HG03575 (cell line): ENCODE results near the gene ZNF555.
"Not testable (repeated sequence)": the region's sequence is repeated elsewhere in the genome, so short reads cannot be mapped to it uniquely, and the experiment has no call there.

Experiments
- ATAC-seq: cut with Tn5 transposase; IDR thresholded peaks from one replicate; pipeline ENCODE4 v1.9.1; 2021; ENCODE audit not compliant: unreplicated experiment, insufficient number of reproducible peaks, low FRiP score; ENCODE audit errors: extremely low read depth

Gene ZNF555

DNA sequence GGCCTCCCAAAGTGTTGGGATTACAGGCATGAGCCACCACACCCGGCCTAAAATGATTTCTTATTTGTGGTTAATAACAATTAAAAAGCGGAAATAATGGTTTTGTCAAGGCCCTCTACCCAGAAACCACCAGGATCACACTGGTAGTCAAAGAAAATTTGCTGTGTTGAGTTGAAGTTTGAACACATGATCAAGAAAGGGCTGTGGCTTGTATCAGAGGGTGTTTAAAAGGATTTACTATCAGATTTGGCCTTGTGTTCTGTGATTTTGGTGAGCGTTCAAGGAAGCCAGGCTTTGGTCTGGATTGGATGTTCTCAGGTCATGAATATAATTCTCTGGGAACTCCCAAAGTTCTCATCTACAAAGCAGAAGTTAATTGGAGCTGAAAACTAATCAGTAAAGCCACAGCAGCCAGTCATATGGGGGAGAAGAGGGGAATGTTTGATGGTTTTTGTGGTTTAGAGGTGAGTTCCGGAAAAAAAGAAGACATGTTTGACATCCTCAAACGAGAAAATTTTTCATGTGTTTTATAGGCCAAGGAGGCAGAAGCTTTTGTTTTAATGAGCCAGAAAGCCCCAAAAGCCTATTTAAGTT is 15.3 kb downstream of the ZNF555 start:
- no peak for ATAC-seq

DNA sequence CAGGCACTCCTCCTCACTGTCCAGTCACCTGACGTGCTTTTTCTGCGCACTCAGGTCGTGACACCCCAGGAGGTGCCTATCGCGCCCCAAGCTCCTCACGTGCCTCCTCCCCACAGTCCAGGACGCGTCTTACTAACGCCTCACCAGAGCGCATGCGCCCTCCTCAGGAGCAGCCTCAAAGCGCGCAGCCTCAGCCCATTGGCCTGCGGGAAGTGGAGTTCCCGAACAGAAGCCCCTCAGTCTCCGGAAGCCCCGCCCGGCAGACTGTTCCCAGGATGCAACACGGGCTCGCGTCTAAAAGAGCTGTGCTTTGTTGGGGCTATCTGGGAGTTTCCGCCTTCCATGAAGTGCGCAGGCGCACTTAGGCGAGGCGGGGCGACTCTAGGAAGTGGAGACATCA is 17.6 kb downstream of the ZNF555 start:
- ATAC-seq, result no peak

- ATAC-seq, result no peak
Measured at GRCh38 chr19:2863816-2864215, 22.5 kb downstream of the ZNF555 start.

DNA sequence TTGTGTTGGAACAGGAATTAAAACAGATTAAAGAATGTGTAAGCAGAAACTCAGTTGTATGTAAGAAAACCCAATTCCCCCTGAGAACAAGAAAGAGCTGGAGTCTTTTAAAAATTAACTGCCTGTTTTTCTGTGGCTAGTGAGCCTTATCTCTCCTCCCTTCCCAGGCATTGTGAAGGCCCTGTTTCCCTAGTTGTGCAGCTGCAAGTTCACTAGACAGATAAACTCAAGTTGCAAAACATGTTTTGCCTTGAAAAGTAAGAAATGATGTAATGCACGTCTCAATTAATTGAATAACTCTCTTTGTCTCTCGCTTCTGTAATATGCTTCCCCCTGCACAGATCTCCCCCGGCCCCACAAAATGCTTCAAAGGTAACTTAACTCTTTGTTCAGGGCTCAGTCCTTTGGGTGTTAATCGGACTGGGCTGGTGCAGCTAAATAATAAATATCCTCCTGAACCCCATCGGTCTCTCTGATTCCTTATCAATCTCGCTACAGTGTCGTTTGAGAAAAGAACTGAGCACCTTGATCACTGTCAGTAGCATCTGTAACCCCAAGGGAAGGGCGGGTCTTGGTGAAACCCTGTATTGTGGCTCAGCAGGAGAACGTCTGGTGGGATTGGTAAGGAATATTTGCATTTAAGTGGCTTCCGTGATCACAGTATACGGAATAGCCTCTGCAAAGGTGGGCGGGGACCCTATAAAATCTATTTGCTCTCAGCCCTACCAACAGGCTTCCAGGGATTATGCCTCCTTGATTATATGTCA is 24.2 kb downstream of the ZNF555 start:
- ATAC-seq, result no peak

DNA sequence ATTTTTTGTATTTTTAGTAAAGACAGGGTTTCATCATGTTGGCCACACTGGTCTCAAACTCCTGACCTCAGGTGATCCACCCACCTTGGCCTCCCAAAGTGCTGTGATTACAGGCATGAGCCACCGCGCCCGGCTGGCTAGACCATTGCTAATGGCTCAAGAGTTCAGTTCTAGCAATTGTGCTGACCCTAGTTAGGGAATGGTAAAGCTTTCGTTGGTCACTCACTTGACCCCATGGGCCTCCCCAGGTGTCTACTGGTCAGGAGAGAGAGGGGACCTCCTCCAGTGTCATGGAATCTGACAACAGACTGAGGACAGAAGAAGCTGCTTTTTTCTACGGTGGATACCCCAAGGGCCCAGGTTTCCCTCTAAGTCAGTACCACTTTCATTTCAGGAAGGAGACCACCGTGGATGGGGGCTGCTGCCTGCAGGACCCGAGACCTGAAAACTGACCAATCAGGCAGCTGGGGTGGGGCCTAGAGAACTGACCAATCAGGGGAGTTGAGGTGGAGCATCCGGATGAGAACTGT is 25.3 kb downstream of the ZNF555 start:
- ATAC-seq, result no peak

GRCh38 chr19:2867025-2867991 is 26.0 kb downstream of the ZNF555 start, which contains the start of gene ZNF556:
Gene ZNF556 (plus strand): TSS chr19:2867335. CDS start chr19:2867422, 87 bp downstream.
- ATAC-seq, result no peak

DNA sequence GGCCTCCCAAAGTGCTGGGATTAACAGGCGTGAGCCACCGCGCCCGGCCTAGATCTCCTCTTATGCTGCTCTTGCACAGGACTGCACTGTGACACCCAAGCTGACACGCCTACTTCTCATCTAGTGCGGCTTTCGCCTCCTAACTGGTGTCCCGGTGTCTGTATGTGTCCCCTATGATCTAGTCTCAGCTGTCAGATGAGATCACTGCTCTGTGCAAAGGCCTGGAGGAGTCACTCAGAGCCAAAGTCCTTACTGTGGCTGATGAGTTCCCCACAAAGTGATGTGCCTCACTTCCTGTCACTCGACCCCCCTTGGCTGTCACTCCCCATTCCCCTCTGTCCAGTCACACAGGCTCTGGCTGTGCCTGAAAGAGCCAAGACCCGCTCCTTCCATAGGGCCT is 28.3 kb downstream of the ZNF555 start:
- ATAC-seq, result no peak

DNA sequence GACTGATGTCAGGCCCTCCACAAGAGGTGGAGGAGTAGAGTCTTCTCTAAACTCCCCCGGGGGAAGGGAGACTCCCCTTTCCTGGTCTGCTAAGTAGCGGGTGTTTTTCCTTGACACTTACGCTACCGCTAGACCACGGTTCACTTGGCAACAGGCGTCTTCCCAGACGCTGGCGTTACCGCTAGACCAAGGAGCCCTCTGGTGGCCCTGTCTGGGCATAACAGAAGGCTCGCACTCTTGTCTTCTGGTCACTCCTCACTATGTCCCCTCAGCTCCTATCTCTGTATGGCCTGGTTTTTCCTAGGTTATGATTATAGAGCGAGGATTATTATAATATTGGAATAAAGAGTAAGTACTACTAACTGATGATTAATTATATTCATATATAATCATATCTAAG is 30.9 kb downstream of the ZNF555 start:
- ATAC-seq, result not testable (repeated sequence)

DNA sequence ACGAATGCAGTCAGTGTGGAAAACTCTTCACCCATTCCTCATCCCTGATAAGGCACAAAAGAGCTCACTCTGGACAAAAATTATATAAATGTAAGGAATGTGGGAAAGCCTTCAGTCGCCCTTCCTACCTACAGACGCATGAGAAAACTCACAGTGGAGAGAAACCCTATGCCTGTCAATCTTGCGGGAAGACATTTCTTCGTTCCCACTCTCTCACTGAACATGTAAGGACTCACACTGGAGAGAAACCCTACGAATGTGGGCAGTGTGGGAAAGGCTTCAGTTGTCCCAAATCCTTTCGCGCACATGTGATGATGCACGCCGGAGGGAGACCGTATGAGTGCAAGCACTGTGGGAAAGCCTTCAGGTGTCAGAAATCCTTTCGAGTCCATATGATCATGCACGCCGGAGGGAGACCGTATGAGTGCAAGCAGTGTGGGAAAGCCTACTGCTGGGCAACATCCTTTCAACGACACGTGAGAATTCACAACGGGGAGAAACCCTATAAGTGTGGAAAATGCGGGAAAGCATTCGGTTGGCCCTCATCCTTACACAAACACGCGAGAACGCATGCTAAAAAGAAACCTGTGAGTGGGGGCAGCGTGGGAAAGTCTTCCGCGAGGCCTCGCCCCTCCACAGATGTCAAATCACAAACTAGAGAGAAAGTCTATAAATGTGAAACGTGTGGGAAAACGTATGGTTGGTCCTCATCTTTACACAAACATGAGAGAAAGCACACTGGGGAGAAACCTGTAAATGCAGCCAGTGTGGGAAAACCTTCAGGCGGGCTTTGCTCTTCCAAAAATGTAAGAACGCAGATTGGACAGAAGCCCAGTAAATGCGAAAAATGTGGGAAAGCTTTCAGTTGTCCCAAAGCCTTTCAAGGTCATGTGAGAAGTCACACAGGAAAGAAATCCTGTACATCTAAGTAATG is 36.4 kb downstream of the ZNF555 start:
- no peak for ATAC-seq

DNA sequence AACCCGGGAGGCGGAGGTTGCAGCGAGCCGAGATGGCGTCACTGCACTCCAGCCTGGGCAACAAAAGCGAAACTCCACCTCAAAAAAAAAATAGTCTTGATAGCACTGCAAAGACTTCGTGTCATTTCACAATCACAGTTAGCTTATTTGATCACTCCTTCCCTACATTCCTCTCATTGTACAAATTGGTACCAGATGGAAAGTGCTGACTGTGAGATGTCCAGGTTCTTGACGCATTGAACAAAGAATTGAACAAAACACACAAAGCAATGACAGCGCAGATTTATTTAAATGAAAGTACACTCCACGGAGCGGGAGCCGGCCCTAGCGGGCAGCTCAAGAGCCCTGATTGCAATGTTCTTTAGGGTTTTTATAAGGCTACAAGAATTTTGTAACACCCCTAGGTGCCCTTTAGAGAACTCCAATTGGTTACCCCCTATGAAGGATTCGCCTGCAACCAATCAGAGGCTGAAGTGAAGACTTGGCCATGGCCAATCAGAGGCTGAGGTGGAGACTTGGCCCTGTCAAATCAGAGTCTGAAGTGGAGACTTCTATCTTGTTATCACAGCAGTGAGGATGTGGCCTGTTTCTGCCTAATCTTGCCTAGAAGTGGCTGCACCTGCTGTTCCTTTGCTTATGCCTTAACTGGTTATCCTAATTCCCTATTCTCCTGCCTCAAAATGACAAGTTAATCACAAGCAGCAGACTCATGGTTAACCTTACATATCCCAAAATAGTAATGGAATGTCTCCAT is 42.6 kb downstream of the ZNF555 start:
- ATAC-seq, result no peak

GRCh38 chr19:2885736-2886135 is 44.5 kb downstream of the ZNF555 start:
- ATAC-seq, result no peak

GRCh38 chr19:2887391-2887914 is 46.2 kb downstream of the ZNF555 start:
- ATAC-seq, result no peak

- no peak for ATAC-seq
Measured at GRCh38 chr19:2888731-2889224, 47.5 kb downstream of the ZNF555 start.

DNA sequence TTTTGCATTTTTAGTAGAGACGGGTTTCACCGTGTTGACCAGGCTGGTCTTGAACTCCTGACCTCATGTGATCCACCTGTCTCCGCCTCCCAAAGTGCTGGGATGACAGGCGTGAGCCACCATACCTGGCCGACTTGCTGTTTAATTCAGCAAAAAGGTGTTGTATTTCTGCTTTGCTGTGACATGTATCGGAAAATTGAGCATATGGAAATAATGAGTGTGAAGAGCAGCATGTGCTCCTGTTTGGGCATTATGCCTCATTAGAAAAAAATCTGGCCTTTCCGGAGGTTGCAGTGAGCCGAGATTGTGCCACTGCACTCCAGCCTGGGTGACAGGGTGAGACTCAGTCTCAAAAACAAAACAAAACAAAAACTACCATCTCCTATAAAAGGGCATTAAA is 49.3 kb downstream of the ZNF555 start:
- ATAC-seq, result not testable (repeated sequence)

GRCh38 chr19:2896694-2897093 is 55.4 kb downstream of the ZNF555 start:
- ATAC-seq, result no peak

- ATAC-seq, result no peak
Measured at GRCh38 chr19:2900296-2901252, 59.3 kb downstream of the ZNF555 start, which contains the start of gene ZNF57. Gene ZNF57 (plus strand): TSS chr19:2900928. CDS start chr19:2901046, 118 bp downstream.
